H9 (cell line): Measurements from ENCODE around the gene ERC2. TPM values are rescaled to one million over a fixed set of nuclear protein-coding genes. Genes with fewer than 3 reads are reported as not detected.

Source experiments
- DNase-seq: peaks from one replicate; pipeline ENCODE4 v3.0.0-alpha.2; 2017
- H2AFZ ChIP-seq: one replicate; pipeline ENCODE4 v1.6.1; 2013; ENCODE audit warnings: mild to moderate bottlenecking, low read length, control low read depth, moderate library complexity
- H2AK5ac ChIP-seq: 2 replicates; pipeline ENCODE4 v1.6.1; 2013; ENCODE audit warnings: low read length, control low read depth, mixed read lengths; ENCODE audit not compliant: insufficient read length
- H2BK120ac ChIP-seq: one replicate; pipeline ENCODE4 v1.6.1; 2013; ENCODE audit warnings: low read depth, mild to moderate bottlenecking, low read length, control low read depth, inconsistent platforms; ENCODE audit not compliant: poor library complexity, severe bottlenecking
- H2BK12ac ChIP-seq: 2 replicates; pipeline ENCODE4 v1.6.1; 2013; ENCODE audit warnings: low read length, control low read depth, mixed read lengths, low read depth; ENCODE audit not compliant: insufficient read length
- H2BK15ac ChIP-seq: 2 replicates; pipeline ENCODE4 v1.6.1; 2013; ENCODE audit warnings: low read depth, low read length, control low read depth
- H2BK20ac ChIP-seq: one replicate; pipeline ENCODE4 v1.6.1; 2013; ENCODE audit warnings: low read depth, mild to moderate bottlenecking, low read length, control low read depth, inconsistent platforms; ENCODE audit not compliant: poor library complexity, severe bottlenecking
- H2BK5ac ChIP-seq: 2 replicates; pipeline ENCODE4 v1.6.1; 2013; ENCODE audit warnings: low read length, control low read depth, mixed read lengths; ENCODE audit not compliant: insufficient read length
- H3K14ac ChIP-seq: 2 replicates; pipeline ENCODE4 v1.6.1; 2013; ENCODE audit warnings: low read length, control low read depth; ENCODE audit not compliant: insufficient read depth
- H3K18ac ChIP-seq: 2 replicates; pipeline ENCODE4 v1.6.1; 2013; ENCODE audit warnings: low read depth, mild to moderate bottlenecking, mixed read lengths, low read length, control low read depth; ENCODE audit not compliant: insufficient read length
- H3K23ac ChIP-seq: 2 replicates; pipeline ENCODE4 v1.6.1; 2013; ENCODE audit warnings: low read length, control low read depth, mixed read lengths, low read depth; ENCODE audit not compliant: insufficient read length
- H3K23me2 ChIP-seq: 2 replicates; pipeline ENCODE4 v1.6.1; 2013; ENCODE audit warnings: low read depth, mild to moderate bottlenecking, mixed read lengths, low read length, control low read depth; ENCODE audit not compliant: insufficient read length, poor library complexity, severe bottlenecking
- H3K27ac ChIP-seq: 2 replicates; pipeline ENCODE4 v1.5.1; 2013; ENCODE audit warnings: low read length, control low read depth, mixed read lengths, low read depth; ENCODE audit not compliant: insufficient read length
- H3K27me3 ChIP-seq: 2 replicates; pipeline ENCODE4 v1.6.1; 2013; ENCODE audit warnings: low read length, control low read depth, inconsistent platforms; ENCODE audit not compliant: insufficient read depth
- H3K4ac ChIP-seq: 2 replicates; pipeline ENCODE4 v1.6.1; 2013; ENCODE audit warnings: low read depth, mild to moderate bottlenecking, control low read depth, inconsistent platforms, low read length, moderate library complexity
- H3K4me1 ChIP-seq: 2 replicates; pipeline ENCODE4 v1.6.1; 2013; ENCODE audit warnings: low read length, control low read depth, inconsistent platforms; ENCODE audit not compliant: insufficient read depth
- H3K4me2 ChIP-seq: 2 replicates; pipeline ENCODE4 v1.6.1; 2013; ENCODE audit warnings: low read length, control low read depth, mixed read lengths; ENCODE audit not compliant: insufficient read length, insufficient read depth
- H3K56ac ChIP-seq: 2 replicates; pipeline ENCODE4 v1.6.1; 2013; ENCODE audit warnings: low read depth, mild to moderate bottlenecking, mixed read lengths, low read length, control low read depth; ENCODE audit not compliant: insufficient read length
- H3K79me1 ChIP-seq: 2 replicates; pipeline ENCODE4 v1.6.1; 2013; ENCODE audit warnings: low read depth, mild to moderate bottlenecking, moderate library complexity, low read length, control low read depth, inconsistent platforms; ENCODE audit not compliant: insufficient read depth, poor library complexity, severe bottlenecking
- H3K79me2 ChIP-seq: 2 replicates; pipeline ENCODE4 v1.6.1; 2013; ENCODE audit warnings: low read length, control low read depth, inconsistent platforms; ENCODE audit not compliant: insufficient read depth
- H3K9ac ChIP-seq: 2 replicates; pipeline ENCODE4 v1.6.1; 2013; ENCODE audit warnings: low read length, control low read depth, mixed read lengths; ENCODE audit not compliant: insufficient read length; ENCODE audit errors: extremely low read depth
- H3K9me3 ChIP-seq: one replicate; pipeline ENCODE4 v1.6.1; 2013; ENCODE audit warnings: low read depth, low read length, inconsistent platforms; ENCODE audit not compliant: control insufficient read depth
- H3T11ph ChIP-seq: one replicate; pipeline ENCODE4 v1.6.1; 2013; ENCODE audit warnings: mild to moderate bottlenecking, low read length, control low read depth, inconsistent platforms
- H4K20me1 ChIP-seq: one replicate; pipeline ENCODE4 v1.6.1; 2013; ENCODE audit not compliant: control insufficient read depth, insufficient read length, insufficient read depth
- H4K5ac ChIP-seq: 2 replicates; pipeline ENCODE4 v1.6.1; 2013; ENCODE audit warnings: low read depth, mild to moderate bottlenecking, mixed read lengths, low read length, control low read depth; ENCODE audit not compliant: insufficient read length
- H4K8ac ChIP-seq: replicated peaks from 2 replicates; pipeline ENCODE4 v1.6.1; 2013; ENCODE audit warnings: low read length, control low read depth, mixed read lengths, low read depth; ENCODE audit not compliant: insufficient read length
- H4K91ac ChIP-seq: 2 replicates; pipeline ENCODE4 v1.6.1; 2013; ENCODE audit warnings: low read depth, mild to moderate bottlenecking, moderate library complexity, mixed read lengths, low read length, control low read depth; ENCODE audit not compliant: insufficient read length
- H3K27ac Mint-ChIP-seq, 3 experiments: 2 replicates in 2 of 3; 3 replicates in 1 of 3; pipeline ENCODE4 v1.8.0; 2020 to 2021; ENCODE audit warnings: mixed read lengths in 3 of 3, mild to moderate bottlenecking in 1 of 3, moderate library complexity in 1 of 3
- H3K27me3 Mint-ChIP-seq: 2 replicates; pipeline ENCODE4 v1.8.0; 2021; ENCODE audit warnings: low read depth, mild to moderate bottlenecking, moderate library complexity, mixed read lengths
- H3K36me3 Mint-ChIP-seq, 3 experiments: 2 replicates in 2 of 3; 3 replicates in 1 of 3; pipeline ENCODE4 v1.8.0; 2020 to 2021; ENCODE audit warnings: low read depth in 3 of 3, mixed read lengths in 3 of 3; ENCODE audit not compliant: insufficient read depth in 1 of 3
- H3K4me1 Mint-ChIP-seq, 2 experiments: 2 replicates each; pipeline ENCODE4 v1.8.0; 2020; ENCODE audit warnings: mixed read lengths in 2 of 2
- H3K4me3 Mint-ChIP-seq, 2 experiments: 2 replicates in 1 of 2; 3 replicates in 1 of 2; pipeline ENCODE4 v1.8.0; 2020 to 2021; ENCODE audit warnings: mild to moderate bottlenecking in 2 of 2, mixed read lengths in 2 of 2, moderate library complexity in 1 of 2
- H3K9me3 Mint-ChIP-seq, 2 experiments: 2 replicates in 1 of 2; 3 replicates in 1 of 2; pipeline ENCODE4 v1.8.0; 2020; ENCODE audit warnings: mild to moderate bottlenecking in 2 of 2, mixed read lengths in 2 of 2, moderate library complexity in 1 of 2
- CTCF ChIP-seq: fragments of 200-600 bp; sonication (generic); conservative IDR thresholded peaks from 3 replicates; pipeline ENCODE4 v1.8.0; 2021; ENCODE audit warnings: antibody characterized with exemption, mild to moderate bottlenecking
- WGBS: extraction: QIAGEN DNeasy Blood & Tissue Kit; methylation state at CpG from one replicate; pipeline ENCODE4 v1.1.7; 2013; ENCODE audit warnings: missing lambda C conversion rate, low lambda C conversion rate, mixed read lengths; ENCODE audit not compliant: insufficient read length; ENCODE audit errors: extremely low coverage; 5-methylcytosine and 5-hydroxymethylcytosine counted together
- total RNA-seq: library from RNA; stranded (reverse); gene quantifications from 2 replicates; pipeline ENCODE4 v1.2.1, GENCODE V29; 2021

Gene ERC2
- total RNA-seq, 1 experiment from 2014 or later: 15.4 TPM

GRCh38 chr3:55819005-55819404 lies 649.3 kb downstream of the ERC2 start:
- H4K20me1 ChIP-seq: no peaks in the 10 kb centered on the region
- no peak overlapping the region for H3K14ac ChIP-seq
- no peak overlapping the region for H3K4me2 ChIP-seq
- no peak overlapping the region for H2BK5ac ChIP-seq
- no peak overlapping the region for H4K8ac ChIP-seq
- no peaks in the 10 kb centered on the region for H3K79me2 ChIP-seq
- no peaks in the 10 kb centered on the region for H3K23me2 ChIP-seq
- no peak overlapping the region for H3K27ac Mint-ChIP-seq
- H3K4me1 Mint-ChIP-seq: no peaks in the 10 kb centered on the region
- no peaks in the 10 kb centered on the region; the same call in 1 of the 2 replicates for H3K27me3 Mint-ChIP-seq
- H3K56ac ChIP-seq: no peak overlapping the region
- H3K4ac ChIP-seq: no peak overlapping the region
- no peak overlapping the region for H4K91ac ChIP-seq
- no peak overlapping the region for H2AFZ ChIP-seq
- H2BK20ac ChIP-seq: no peak overlapping the region
- H2AK5ac ChIP-seq: no peak overlapping the region
- H3T11ph ChIP-seq: no peak overlapping the region
- WGBS: no CpG with 5 or more reads among the region's 6 CpGs
- no peak overlapping the region for H2BK12ac ChIP-seq
- no peak for DNase-seq
- H2BK120ac ChIP-seq: no peak overlapping the region
- no peak overlapping the region for H4K5ac ChIP-seq
- H3K4me3 Mint-ChIP-seq: no peak overlapping the region
- H3K18ac ChIP-seq: no peak overlapping the region
- no peak overlapping the region for H3K27ac ChIP-seq
- no peak overlapping the region for H2BK15ac ChIP-seq
- no peaks in the 10 kb centered on the region for H3K9me3 ChIP-seq
- H3K4me1 ChIP-seq: no peaks in the 10 kb centered on the region; the same call in 1 of the 2 replicates
- no peaks in the 10 kb centered on the region for H3K9me3 Mint-ChIP-seq
- no peaks in the 10 kb centered on the region; a peak in 1 of 7 replicates for H3K36me3 Mint-ChIP-seq
- no peak for TF ChIP-seq CTCF
- H3K23ac ChIP-seq: no peak overlapping the region
- H3K27me3 ChIP-seq: no peaks in the 10 kb centered on the region
- H3K79me1 ChIP-seq: no peaks in the 10 kb centered on the region
- no peak overlapping the region for H3K9ac ChIP-seq
